ENCODE measurements around the gene INSRR.

GRCh38 chr1:156856282-156856785, 2.6 kb downstream of the INSRR start:
- no peak for TF ChIP-seq TAF1 (IDR thresholded peaks at IDR 0.05; ENCODE audit: borderline replicate concordance, insufficient read depth, low read length)
- TF ChIP-seq FOXP2 (optimal IDR thresholded peaks at IDR 0.05; ENCODE audit: borderline replicate concordance, extremely low read depth, extremely low read length, insufficient read depth): no peak

Data from PFSK-1 (cell line).